HS-27A (cell line): ENCODE results near the gene THRA.

Experiments
- DNase-seq: peaks from one replicate; pipeline ENCODE4 v3.0.0-alpha.2; 2012; ENCODE audit warnings: low read depth, missing footprints

Gene THRA

DNA sequence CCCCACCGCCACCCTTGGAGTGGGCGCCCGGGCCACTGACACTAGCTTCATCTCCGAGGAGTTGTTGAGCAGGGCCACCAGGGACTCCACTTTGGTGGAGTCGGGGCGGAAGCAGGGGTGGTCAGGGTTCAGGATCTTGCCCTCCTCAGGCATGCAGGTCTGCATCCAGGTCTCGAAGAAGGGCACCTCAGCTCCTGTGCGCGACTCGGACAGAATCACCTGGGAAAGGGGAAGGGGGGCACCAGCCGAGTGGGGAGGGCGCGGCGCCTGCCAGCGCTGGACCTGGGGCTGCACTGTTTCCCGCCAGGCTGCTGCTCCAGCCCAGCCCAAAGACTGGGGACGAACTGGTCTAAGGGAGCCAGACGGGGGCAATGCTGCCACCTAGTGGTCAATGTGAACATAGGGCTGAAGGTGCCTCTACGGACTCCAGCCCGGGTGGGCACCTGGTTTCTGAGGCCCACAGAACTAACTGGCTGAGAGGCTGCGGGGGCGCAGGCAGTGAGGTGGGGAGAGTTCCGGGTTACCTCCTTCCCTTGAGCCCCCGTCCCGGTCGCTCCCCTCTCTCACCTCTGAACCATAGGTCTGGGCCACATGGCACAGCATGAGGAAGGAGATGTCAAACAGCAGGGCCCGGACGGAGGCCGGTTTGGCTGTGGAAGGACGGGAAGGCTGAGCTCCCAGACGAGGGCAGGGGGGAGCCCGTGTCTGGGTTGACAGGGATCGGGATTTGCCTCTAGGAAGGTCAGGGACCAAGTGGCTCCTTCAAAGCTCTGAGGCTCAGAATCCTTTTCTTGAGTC is 35.8 kb upstream of the THRA start:
- DNase-seq = no peak

DNA sequence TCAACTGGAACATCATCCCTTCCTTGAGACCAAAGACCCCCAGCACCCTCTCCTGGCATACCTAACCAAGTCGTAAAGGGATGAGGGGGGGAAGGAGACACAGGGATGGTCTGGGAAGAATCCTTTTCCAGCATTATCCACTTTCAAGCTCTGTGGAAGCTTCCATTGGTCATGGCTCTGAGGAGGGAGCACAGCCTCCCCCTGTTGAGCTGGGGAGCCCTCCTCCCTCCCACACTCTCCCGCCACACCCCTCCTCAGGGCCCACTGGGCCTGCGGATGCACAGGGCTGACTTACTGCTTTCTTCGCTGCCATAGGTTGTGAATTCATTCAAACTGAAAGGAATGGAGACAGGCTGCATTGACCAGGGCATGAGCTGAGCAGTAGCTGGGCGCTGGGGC is 35.2 kb upstream of the THRA start:
- DNase-seq = no peak

DNA sequence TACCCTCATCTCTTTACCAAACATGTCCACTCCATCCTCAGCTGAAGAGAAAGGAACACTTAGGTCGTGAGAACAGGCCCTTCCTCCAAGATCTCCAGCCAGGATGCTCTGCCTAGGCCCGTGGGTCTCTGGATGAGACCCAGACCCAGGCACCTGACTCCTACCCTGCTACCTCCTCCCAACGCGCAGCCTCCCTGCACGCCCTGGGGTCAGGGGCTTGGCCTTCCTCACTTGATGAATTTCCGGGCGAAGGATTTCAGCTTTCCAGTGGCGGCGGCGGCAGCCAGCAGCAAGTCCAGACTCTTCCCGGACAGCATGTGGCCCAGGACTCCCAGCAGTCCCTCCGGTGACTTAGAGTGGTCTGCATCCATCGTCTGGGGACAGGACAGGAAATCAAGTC is 34.2 kb upstream of the THRA start:
- DNase-seq = no peak

DNA sequence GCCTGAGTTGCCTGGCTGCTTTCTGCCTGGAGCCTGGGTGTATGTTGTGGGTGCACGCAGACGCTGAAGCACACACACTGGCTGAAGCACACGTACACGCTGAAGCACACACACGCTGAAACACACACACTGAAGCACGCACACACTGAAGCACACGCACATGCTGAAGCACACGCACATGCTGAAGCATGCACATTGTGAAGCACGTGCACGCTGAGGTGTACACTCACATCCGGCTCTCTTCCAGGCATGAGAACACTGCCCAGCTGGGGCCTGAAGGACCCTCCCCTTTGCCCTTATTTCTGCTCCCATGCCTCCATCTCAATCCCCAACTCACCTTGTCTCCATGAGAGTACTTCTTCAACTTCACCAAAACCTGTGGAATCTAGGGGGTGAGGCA is 31.1 kb upstream of the THRA start:
- no peak for DNase-seq

DNA sequence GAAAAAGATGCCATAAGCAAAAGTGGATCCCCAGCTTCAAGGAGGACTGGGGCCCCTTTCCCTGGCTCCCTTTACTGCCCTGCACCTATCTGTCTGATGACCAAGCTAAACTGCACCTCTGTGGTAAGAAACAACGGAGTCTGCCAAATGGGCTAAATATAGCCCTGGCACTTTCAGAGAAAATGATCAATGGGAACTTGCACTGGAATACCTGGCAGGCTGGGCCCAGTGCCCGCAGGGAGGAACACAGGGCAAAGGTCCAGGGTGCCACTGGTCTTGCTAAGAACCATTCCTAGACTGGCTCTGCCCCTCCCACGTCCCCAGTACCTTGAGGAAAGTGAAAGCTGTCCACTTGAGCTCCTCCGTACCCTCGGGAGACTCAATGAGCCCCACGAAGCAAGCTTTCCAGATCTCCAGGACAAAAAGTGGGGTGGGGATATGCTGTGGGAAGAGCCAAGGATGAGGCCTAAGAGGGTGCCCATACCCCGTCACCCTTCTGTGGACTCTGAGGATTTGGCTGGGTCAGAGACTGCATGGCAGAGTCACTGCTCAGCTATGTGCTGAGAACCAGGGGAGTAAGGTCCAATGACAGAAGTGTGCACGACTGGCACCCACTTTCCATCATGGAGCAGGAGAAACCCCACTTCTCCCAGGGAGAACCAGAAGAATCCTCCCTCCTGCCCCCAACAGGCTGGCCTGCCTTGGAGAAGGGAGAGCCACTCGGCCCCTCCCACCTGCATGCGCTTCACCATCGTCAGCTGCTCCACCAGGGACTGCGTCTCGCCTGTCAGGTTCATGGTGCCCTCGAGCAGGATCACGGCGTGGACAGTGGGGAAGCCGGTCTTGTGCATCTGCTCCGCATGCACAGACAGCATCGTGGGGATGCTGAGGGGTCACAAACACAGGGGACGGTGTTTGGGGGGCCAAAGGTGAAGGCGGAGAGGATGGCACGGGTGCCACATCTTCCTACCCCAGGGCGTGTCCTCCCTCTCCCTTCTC is 30.1 kb upstream of the THRA start:
- DNase-seq = no peak

DNA sequence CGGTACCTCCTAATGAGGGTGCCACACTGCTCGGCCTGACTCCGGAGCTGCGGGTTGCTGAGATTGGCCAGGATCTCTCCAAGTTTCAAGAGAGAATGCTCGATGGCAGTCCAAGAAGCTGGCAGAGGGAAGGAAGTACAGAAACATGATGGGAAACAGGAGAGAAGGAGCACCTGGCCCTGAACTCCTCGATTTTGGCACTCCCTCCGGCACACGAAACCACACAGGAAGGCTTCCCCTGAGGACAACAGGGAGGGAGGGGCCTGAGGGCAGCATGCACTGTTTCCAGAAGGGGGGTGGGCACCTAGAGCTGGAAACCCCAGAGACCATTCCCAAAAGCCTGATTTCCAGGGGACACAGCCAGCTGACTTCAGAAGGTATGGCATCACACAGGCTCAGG is 29.4 kb upstream of the THRA start:
- no peak for DNase-seq

DNA sequence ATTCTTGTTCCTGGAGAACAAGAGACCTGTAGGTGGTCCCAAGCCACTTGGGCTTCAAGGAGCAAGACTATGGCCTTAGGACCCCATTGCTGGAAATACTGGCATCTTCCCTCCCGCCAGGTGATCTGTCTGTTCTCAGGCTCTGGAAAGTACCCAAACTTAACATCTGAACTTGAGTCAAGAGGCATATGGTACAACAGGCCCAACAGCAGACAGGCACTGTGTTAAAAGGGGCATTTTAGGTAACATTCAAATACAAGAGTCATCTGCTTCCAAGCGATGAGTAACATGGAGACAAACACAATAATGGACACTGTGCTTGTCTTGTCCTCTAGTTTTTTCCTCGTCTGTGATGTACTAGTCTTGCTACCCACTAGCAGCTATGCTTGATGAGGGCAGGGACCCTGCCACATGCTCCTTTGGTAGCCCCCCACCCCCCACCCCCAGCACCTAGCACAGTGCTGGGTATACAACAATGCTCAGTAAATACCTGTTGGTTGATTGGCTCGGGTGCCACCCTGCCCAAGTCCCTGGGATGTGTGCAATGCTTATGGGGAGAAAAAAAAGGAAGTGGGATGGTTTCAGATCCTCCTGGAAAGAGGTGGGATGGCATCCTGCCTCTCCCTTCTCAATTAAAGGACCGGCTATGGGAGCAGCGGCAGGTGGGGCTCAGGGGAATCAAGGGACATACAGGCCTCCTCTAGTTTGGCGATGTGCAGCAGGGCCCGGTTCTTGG is 28.2 kb upstream of the THRA start:
- DNase-seq = no peak

DNA sequence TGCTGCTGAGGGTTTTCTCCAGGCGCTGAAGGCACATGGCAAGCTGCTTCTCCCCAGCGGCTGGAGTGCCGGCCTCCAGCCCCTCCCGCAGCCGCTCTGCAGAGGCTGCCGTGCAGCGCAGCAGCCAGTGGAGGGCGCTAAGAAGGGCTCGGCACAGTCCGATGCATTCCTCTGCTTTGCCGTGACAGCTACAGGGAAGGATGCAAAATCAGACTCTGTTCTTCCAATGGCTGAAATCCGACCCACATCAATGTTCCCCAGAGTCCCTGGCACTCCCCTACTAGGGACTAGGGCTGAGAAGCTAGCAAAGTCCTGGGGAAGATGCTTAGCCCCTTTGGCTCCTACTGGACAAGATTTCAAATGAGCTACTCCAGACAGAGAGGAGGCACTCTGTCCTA is 27.6 kb upstream of the THRA start:
- DNase-seq = no peak

DNA sequence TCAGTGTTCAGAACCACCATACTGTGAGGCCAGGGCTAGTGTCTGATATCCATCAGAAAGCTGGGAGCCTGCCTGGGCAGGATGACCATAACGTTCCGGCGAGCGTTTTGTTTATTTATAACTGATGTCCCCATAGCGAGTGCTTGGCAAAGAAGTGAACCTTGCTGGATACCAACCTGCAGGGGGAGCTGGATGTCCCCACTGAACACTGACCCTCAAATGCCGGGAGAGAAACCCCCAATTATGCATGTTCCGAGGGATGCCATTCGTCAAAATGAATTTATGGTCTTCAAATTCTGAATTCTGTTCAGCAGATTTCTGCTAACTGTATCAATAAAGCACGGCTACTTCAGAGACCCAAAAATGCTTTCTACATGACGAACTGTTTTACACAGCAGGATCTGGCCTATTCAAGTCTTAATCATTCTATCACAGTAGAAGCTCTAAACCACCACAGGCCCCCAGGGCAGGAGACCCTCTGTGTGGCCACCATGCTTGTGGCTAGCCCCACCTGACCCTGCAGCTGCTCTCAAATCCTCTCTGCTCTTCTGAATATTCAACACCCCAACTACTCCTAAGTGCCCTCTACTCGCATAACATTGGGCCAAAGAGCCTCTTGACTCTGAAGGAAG is 23.8 kb upstream of the THRA start:
- DNase-seq = no peak

DNA sequence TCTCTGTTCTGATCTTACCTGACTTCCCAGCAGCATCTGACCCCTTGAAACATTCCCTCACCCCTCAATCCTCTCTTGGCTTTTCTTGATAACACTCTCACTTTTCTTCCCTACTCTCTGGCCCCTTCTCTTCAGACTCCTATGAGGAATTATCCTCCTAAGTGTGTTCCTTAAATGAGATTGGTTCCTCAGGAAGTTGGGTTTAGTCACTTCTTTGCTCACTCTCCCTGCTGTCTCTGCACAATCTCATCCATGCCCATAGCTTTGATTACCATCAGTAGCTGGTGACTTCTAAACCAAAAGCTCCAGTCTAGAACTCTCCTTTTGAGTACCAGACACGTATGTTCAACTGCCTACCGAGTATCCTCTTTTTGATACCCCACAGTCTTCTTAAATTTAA is 21.6 kb upstream of the THRA start:
- DNase-seq = no peak

DNA sequence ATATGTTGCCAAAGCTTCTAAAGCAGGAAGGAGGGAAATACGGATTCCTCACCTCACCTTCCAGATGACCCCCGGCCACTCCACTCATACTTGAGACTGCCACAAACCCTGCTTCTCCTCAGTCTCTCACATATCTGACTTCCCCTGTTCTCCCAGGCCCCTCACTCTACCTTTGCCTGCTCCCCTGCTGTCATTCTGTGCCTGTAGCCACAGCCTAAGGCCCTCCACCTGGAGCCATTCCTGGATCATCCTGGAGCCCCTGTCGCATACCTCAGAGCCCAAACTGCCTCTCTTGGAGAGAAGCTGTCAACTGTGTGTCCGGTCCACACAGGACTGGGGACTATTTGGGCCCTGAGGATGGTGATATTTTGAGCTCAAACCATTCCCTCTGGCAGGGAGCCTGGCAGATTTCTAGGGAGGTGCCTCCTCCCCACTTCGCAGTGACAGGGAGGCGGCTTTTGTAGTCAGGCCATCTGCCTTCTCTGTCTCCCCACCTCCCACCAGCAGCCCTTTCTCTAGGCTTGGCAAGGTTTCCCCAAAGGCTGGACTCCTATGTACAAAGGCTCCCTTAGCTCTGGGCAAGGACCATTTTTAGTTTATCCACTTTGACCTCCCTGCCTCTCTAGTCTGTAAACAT is 6.3 kb upstream of the THRA start:
- no peak for DNase-seq

DNA sequence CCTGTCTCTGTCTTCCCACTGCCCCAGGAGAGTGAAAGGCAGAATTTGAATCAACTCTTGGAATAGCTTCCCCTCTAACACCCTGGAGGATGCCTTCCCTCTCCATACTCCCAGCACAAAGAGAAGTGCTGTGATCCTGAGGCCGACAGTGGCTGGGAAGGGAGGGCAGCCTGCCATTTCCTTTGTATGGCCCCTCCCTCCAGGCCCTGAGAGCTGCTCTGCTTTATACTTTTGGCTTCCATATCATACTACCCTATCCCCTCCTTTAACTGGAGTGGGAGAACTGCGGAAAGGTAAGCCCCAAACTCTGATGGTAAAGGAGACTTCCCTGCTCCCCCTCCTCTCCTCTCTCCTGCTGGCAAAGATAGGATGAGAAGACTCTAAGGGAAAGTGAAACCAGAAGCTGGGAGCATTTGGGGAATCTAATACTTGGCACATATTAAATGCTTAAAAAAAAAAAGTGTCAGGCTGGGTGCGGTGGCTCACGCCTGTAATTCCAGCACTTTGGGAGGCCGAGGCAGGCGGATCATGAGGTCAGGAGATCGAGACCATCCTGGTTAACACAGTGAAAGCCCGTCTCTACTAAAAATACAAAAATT is 4.5 kb upstream of the THRA start:
- DNase-seq = no peak

DNA sequence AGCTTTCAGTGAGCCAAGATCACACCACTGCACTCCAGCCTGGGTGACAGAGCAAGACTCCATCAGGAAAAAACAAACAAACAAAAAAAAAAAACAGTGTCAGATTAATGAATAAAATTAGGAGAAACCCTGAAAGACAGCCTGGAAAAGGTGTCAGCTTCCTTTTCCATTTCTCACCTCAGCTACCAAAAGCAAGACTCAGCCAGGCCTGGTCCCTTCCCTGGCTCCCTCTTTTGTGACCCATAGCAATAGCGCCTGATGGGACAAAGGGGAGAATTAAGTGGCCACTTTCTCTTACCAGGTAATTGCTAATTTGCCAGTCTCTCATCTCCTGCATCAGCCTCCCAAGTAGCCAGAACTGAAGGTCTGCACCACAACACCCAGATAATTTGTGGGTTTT is 3.9 kb upstream of the THRA start:
- no peak for DNase-seq

DNA sequence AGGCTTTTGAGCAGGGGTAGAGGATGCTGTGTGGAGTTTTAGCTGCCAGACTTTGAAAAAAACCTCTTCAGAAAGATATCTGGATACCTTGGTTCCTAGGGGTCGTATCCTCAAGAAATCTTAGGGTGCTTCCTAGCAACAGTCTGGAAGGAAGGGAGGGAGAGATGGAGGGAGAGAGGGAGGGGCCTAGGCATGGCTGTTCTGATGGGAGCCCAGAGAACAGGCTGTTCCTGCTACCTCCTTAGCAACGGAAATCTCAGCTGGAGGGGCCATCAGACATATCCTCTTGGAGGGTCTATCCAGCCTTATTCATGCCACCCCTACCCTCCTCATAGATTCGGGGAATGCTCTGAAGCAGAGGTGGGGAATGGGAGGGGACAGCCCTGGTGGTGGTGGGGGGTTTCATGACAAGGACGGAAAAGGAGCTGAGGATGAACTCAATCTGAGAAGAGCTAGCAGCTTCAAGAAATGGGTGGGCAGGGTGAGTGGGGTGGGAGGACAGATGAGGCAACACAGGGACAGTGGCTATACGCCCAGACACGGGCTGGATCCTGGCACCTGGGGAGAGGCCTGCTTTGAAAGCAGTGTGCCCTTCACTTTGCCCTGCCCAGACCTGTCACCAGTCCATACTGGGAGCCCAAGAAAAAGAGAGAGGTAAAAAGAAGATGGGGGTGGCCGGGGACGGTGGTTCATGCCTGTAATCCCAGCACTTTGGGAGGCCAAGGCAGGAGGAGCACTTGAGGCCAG is 2.9 kb upstream of the THRA start:
- no peak for DNase-seq

DNA sequence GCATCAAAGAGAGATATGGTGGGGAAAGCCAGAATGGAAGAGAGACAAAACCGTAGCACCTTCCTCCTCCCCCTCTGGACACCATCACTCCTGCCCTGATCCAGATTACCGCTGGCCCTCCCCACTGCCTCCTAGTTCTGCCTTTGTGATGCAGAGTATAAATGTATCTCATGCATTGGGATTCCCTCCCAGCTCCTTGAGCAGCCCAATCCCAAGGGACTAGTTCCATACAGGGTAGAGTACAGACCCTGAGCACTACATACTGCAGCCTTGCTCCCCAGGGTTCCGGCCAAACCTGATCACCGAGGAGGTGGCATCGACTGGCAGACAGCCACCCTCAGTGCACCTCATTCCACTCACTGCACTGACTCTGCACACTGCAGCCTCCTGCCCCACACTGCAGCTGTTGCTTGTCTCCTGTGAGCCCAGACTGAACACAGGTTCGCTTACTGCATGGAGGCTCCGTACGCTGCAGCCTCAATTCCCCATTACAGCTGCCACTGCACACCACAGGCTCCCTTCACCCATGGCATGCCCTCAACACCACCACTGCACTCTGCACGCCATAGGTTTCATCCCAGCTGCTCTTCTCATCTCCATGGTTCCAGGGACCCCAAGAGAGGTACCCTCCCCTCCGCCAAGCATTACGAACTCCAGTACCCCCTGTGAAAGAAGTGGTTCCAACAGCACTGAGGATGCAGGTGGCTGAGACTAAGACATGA is 1.7 kb upstream of the THRA start:
- no peak for DNase-seq

DNA sequence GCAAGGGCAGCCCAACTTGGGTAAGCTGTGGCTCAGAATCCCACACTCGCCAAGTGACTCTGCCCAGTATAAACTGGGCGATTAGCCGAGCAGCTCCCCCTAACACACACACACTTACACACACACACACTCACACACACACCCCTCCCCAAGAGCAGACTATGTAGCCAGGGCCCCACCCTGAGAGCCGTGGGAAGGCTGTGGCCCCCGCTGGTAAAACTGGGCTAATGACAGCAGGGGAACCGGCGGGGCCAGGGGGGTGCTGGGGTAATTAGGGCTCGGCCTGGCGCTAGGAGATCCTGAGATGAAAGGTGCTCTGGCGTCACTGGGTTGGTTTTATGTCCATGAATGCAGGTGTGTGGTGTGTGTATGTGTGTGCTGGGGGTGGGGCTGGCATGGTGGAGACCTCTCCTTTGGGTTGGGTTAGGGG is 1.1 kb upstream of the THRA start:
- no peak for DNase-seq

DNA sequence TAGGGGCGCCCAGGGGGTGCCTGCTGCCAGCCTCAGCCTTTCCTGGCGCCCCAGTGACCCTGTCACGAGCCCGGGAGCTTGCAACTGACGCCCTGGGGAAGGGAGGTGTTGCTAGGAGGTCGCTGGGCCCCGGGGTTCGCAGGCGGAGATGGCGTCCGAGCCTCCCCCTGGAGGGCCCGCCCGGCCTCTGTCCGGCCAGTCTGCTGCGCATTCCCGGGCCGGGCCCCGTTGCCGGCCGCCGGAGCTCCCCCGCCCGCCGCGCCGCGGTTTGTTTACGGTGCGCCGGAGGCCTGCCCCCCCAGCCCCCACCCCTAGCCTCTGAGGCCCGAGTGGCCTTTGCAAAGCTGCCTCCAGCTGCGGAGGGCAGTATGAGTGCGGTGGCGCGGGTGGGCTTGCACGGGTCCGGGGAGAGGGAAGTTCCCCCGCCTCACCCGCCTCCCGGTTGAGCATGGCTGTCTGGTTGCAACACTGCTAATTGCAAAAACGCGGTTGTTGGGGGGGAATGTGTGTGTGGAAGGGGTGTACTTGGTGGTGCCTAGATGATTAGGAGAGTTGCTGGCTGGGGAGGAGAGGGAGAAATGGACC is 514 bp downstream of the THRA start:
- DNase-seq = no peak

DNA sequence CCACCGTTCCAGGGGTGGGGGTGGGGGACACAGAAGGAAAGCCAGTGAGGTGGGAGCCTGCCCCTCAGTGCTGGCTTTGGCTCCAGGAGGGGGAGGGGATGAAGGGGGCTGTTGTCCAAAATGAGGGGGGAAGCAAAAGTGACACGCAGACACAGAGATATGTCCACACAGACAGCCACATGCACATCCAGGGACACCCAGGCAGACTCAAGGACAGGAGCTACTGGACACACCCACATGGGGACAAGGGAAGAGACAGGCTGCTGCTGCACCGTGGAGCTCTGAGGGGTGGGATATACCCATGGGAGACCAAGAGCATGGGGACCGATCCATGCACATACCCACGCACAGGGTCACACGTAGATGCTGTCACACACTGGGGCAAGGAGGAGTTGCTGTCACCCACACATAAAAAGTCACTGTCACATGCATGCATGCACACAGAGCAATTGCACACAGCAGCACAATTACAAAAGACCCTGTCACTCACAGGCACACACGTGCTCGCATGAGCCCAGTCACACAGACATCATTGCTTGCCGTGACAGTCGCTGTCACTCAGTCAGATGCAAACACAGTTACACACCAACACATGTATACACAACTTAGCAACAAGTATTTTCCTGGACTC is 1.3 kb downstream of the THRA start:
- DNase-seq = no peak
